Gastroesophageal sphincter (tissue), 4 donors: ENCODE results near the gene IFNA5. TPM values are rescaled to one million over a fixed set of nuclear protein-coding genes. Genes with fewer than 3 reads are reported as not detected.

Experiments used
- ATAC-seq: fragments of 150-250 bp; one replicate; pipeline ENCODE4 v1.9.1; 2016; ENCODE audit warnings: mild to moderate bottlenecking, moderate library complexity
- H3K27ac ChIP-seq, 4 donors: fragments of 200-600 bp; sonication (generic) in 3 of 4; 1 replicate in 3 of 4; 2 replicates in 1 of 4; pipeline ENCODE4 v1.5.1; 2016 to 2019
- H3K27me3 ChIP-seq: fragments of 200-600 bp; sonication (generic); one replicate; pipeline ENCODE4 v1.5.1; 2019
- H3K36me3 ChIP-seq, 2 donors: fragments of 200-600 bp; sonication (generic); one replicate each; pipeline ENCODE4 v1.5.1; 2019; ENCODE audit warnings: control low read depth in 1 of 2
- H3K4me1 ChIP-seq, 3 donors: fragments of 200-600 bp; sonication (generic); 1 replicate in 2 of 3; 2 replicates in 1 of 3; pipeline ENCODE4 v1.5.1; 2016 to 2019; ENCODE audit warnings: control low read depth in 2 of 3
- H3K4me3 ChIP-seq, 2 donors: fragments of 200-600 bp; sonication (generic); one replicate each; pipeline ENCODE4 v1.5.1; 2019; ENCODE audit warnings: mild to moderate bottlenecking in 1 of 2, moderate library complexity in 1 of 2
- H3K9me3 ChIP-seq, 3 donors: fragments of 200-600 bp; sonication (generic); one replicate each; pipeline ENCODE4 v1.5.1; 2017 to 2019; ENCODE audit warnings: control low read depth in 2 of 3
- EP300 ChIP-seq: sonication (generic); formaldehyde crosslinking; IDR thresholded peaks from one replicate; pipeline ENCODE4 v1.6.1; 2017; ENCODE audit warnings: antibody characterized with exemption, mild to moderate bottlenecking
- POLR2A ChIP-seq, 2 donors: fragments of 450-650 bp; IDR thresholded peaks; one replicate each; pipeline ENCODE4 v1.6.1; 2017; ENCODE audit warnings: antibody characterized with exemption in 2 of 2, mild to moderate bottlenecking in 2 of 2, moderate library complexity in 1 of 2
- POLR2AphosphoS5 ChIP-seq: sonication (generic); formaldehyde crosslinking; IDR thresholded peaks from one replicate; pipeline ENCODE4 v1.6.1; 2017; ENCODE audit warnings: antibody characterized with exemption
- WGBS, 2 donors: methylation state at CpG; one replicate each; pipeline ENCODE4 v1.1.5; 2018; ENCODE audit warnings: low coverage in 1 of 2; 5-methylcytosine and 5-hydroxymethylcytosine counted together
- total RNA-seq, 4 donors: library from RNA; depleted of rRNA; stranded (reverse); fragments of >200 nt; gene quantifications; one replicate each; pipeline ENCODE4 v1.1.0, GENCODE V29; 2016
- TF ChIP-seq, protein P1 (sequence below), 4 experiments: fragments of 200-600 bp in 2 of 4; fragments of 450-650 bp in 2 of 4; sonication (generic) in 1 of 4; IDR thresholded peaks; one replicate each; pipeline ENCODE4 v1.5.1; 2017 to 2019; ENCODE audit warnings: antibody characterized with exemption in 4 of 4, mild to moderate bottlenecking in 2 of 4, moderate library complexity in 2 of 4

IFNA5 gene
- total RNA-seq, 4 donors from 2014 or later, result not detected

DNA sequence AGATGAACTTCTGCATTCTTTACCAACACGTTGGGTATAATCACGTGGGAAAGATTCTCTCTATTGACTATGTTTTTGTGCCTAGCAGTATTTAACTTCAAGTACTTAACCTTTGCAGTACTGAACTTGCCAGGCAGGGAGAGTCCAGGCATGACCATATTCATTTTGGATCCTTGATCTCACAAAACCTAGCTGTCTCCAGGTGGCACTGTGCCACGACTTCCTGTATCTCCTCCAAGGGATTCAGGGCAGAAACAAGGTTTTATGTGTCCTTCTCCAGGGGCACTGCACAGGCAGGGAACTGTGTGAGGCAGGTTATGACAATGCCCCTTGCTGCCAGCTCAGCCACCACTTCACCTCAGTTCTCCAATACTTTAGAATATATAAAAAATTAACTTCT, 11.7 kb upstream of the IFNA5 start:
- TF ChIP-seq EP300, result no peak
- no peak for TF ChIP-seq POLR2AphosphoS5
- TF ChIP-seq, protein P1, sequence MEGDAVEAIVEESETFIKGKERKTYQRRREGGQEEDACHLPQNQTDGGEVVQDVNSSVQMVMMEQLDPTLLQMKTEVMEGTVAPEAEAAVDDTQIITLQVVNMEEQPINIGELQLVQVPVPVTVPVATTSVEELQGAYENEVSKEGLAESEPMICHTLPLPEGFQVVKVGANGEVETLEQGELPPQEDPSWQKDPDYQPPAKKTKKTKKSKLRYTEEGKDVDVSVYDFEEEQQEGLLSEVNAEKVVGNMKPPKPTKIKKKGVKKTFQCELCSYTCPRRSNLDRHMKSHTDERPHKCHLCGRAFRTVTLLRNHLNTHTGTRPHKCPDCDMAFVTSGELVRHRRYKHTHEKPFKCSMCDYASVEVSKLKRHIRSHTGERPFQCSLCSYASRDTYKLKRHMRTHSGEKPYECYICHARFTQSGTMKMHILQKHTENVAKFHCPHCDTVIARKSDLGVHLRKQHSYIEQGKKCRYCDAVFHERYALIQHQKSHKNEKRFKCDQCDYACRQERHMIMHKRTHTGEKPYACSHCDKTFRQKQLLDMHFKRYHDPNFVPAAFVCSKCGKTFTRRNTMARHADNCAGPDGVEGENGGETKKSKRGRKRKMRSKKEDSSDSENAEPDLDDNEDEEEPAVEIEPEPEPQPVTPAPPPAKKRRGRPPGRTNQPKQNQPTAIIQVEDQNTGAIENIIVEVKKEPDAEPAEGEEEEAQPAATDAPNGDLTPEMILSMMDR (IDR thresholded peaks at IDR 0.05), result no peak
- no peak for TF ChIP-seq POLR2A (IDR thresholded peaks at IDR 0.05)
- Histone ChIP-seq H3K27ac (no peak overlapping the region), H3K4me3 (no peak overlapping the region), H3K27me3 (no peaks in the 10 kb centered on the region), H3K36me3 (peaks cover 0 to 10% of the 10 kb centered on the region in 2 donors), H3K4me1 (peaks cover 0 to 15% (median 0%) of the 10 kb centered on the region in 3 donors), H3K9me3 (no peaks in the 10 kb centered on the region)
- no peak for ATAC-seq
- WGBS, 2 donors, result 11 to 18% methylated on average over 2 to 3 of the region's 3 CpGs

DNA sequence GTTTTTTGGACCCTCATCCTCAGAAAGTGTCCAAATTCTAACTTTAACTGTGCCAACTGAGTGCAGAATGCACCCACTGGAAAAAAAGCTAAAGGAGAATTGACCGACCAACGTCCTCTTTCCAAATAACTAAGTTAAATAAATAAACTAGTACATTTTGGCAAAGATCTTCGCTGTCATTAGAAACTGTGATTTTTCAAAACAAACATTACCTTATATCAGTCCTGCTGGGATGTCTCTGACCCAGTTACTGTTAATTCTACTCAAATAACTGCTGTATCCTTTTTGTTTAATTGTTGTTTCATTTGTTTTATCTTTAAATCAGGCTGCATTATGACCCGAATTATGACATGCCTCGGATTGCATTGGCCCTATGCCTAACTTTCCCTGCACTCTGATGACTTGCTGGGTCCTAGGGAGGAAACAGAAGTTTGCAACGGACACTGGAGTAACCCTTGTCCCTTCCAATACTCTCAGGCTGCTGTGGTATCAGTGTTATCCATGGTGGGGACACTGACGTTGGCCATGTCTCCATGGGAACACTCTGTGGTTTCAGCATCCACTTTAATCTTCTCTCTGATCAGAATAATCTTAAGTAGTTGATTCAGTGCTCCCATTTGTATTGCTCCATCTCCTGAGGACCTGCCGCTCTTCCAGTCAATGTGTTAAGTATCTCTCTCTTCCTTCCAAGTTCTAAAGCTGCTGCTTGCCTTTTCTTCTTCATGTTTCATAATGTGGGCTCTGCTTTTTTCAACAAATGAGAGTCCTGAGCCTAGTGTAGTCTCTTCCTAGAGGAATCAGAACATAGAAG, 11.1 kb upstream of the IFNA5 start:
- no peak overlapping the region for H3K4me3 ChIP-seq
- H3K27ac ChIP-seq, result no peak overlapping the region
- WGBS, 2 donors, result 27 to 29% methylated on average over 8 of the region's 8 CpGs
- peak; percentile 59 for ATAC-seq
- H3K4me1 ChIP-seq, result peaks cover 0 to 15% (median 0%) of the 10 kb centered on the region in 3 donors
- TF ChIP-seq POLR2A (IDR thresholded peaks at IDR 0.05) (no peak), POLR2AphosphoS5 (no peak), EP300 (no peak)
- TF ChIP-seq, protein P1 (IDR thresholded peaks at IDR 0.05), result no peak
- no peaks in the 10 kb centered on the region for H3K9me3 ChIP-seq
- no peaks in the 10 kb centered on the region for H3K27me3 ChIP-seq
- H3K36me3 ChIP-seq, result peaks cover 0 to 3% of the 10 kb centered on the region in 2 donors

DNA sequence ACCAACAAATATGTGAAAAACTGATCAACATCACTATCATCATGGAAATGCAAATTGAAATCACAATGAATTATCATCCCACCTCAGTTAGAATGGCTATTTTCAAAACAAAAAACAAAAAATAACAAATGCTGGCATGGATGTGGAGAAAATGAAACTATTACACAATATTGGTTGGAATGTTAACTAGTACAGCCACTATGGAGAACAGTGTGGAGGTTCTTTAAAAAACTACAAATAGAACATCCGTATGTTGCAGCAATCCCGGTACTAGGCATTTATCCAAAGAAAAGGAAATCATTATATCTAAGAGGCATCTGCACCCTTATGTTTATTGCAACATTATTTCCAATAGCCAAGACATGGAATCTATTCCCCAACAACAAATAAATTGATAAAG, 9.0 kb upstream of the IFNA5 start:
- 81 to 91% methylated on average over 2 of the region's 2 CpGs for WGBS, 2 donors
- no peak for ATAC-seq

DNA sequence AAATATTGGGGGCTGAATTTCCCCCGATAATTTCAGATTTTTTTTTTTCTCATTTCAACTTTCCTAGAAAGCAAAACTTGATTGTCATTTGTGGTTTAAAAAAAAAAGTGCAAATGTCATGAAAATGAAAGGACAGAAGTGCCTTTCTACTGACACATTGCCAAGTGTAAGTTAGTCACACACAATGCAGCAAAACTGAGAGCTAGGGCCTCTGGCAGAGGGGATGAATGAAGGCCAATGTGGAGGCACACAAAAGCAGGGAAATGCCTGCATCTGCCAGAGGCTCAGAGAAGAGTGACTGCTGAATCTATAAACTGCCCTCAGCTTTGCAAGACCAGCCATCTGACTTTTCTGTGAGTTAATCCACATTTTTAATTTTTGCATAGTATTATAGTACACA, 6.8 kb upstream of the IFNA5 start:
- Histone ChIP-seq H3K4me3 (no peak overlapping the region), H3K27ac (no peak overlapping the region), H3K4me1 (peaks cover 0 to 10% (median 0%) of the 10 kb centered on the region in 3 donors), H3K9me3 (no peaks in the 10 kb centered on the region), H3K36me3 (no peaks in the 10 kb centered on the region), H3K27me3 (no peaks in the 10 kb centered on the region)
- TF ChIP-seq POLR2A (IDR thresholded peaks at IDR 0.05) (no peak), POLR2AphosphoS5 (no peak), EP300 (no peak)
- TF ChIP-seq, protein P1 (IDR thresholded peaks at IDR 0.05), result no peak
- ATAC-seq, result no peak
- WGBS, 2 donors, result 67 to 100% methylated on average over 1 of the region's 1 CpG

More for the DNA sequence above, 9.0 kb upstream of the IFNA5 start:
- H3K9me3 ChIP-seq, result no peaks in the 10 kb centered on the region
- peaks cover 0 to 11% (median 0%) of the 10 kb centered on the region in 3 donors for H3K4me1 ChIP-seq
- no peaks in the 10 kb centered on the region for H3K36me3 ChIP-seq
- no peaks in the 10 kb centered on the region for H3K27me3 ChIP-seq
- no peak overlapping the region for H3K4me3 ChIP-seq
- TF ChIP-seq POLR2AphosphoS5 (no peak), POLR2A (IDR thresholded peaks at IDR 0.05) (no peak), EP300 (no peak)
- TF ChIP-seq, protein P1 (IDR thresholded peaks at IDR 0.05), result no peak
- H3K27ac ChIP-seq, result no peak overlapping the region

DNA sequence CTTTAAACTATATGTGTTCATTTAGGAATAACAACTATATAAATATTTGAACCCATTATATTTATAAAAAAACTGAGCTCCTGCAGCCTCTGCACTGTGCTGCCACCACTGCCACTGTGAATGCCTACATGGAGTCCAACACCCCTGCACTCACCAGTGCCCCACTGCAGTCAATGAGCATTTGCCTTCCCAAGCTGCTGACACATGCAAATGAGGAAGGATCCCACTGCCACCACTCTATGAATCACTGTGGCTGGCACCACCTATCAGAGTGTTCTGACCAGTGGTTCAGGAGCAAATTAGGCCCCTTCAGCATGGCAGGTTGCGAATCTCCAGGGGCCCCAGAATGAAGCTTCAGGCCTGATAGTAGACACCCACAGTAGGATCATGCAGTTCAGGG, 9.1 kb downstream of the IFNA5 start:
- no peak overlapping the region for H3K4me3 ChIP-seq
- H3K9me3 ChIP-seq, result no peaks in the 10 kb centered on the region
- 60% methylated on average over 1 of the region's 1 CpG; no CpG with 5 or more reads in 1 of the 2 donors for WGBS, 2 donors
- no peaks in the 10 kb centered on the region for H3K27me3 ChIP-seq
- H3K4me1 ChIP-seq, result no peaks in the 10 kb centered on the region
- H3K27ac ChIP-seq, result no peak overlapping the region
- TF ChIP-seq POLR2AphosphoS5, result no peak
- no peak for TF ChIP-seq POLR2A (IDR thresholded peaks at IDR 0.05)
- TF ChIP-seq, protein P1 (IDR thresholded peaks at IDR 0.05), result no peak
- no peak for TF ChIP-seq EP300
- no peaks in the 10 kb centered on the region for H3K36me3 ChIP-seq
- ATAC-seq, result no peak
